ENCODE measurements around the gene OR10P1.

DNA sequence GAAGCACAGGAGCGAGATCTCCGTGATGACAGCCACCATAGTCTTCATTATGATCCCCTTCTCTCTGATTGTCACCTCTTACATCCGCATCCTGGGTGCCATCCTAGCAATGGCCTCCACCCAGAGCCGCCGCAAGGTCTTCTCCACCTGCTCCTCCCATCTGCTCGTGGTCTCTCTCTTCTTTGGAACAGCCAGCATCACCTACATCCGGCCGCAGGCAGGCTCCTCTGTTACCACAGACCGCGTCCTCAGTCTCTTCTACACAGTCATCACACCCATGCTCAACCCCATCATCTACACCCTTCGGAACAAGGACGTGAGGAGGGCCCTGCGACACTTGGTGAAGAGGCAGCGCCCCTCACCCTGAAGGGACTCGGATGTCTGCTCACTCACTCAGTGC, 775 bp downstream of the OR10P1 start:
- TF ChIP-seq, protein P1, sequence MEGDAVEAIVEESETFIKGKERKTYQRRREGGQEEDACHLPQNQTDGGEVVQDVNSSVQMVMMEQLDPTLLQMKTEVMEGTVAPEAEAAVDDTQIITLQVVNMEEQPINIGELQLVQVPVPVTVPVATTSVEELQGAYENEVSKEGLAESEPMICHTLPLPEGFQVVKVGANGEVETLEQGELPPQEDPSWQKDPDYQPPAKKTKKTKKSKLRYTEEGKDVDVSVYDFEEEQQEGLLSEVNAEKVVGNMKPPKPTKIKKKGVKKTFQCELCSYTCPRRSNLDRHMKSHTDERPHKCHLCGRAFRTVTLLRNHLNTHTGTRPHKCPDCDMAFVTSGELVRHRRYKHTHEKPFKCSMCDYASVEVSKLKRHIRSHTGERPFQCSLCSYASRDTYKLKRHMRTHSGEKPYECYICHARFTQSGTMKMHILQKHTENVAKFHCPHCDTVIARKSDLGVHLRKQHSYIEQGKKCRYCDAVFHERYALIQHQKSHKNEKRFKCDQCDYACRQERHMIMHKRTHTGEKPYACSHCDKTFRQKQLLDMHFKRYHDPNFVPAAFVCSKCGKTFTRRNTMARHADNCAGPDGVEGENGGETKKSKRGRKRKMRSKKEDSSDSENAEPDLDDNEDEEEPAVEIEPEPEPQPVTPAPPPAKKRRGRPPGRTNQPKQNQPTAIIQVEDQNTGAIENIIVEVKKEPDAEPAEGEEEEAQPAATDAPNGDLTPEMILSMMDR (IDR thresholded peaks at IDR 0.05) = no peak
- no peak for TF ChIP-seq POLR2A (IDR thresholded peaks at IDR 0.05)

Measured in adrenal gland (tissue), 5 donors.